Adrenal gland (tissue), 5 donors: ENCODE measurements around the gene SDF4.

Experiments
- CTCF ChIP-seq, 6 experiments: fragments of 450-650 bp in 4 of 6; fragments of 200-600 bp in 2 of 6; sonication (generic) in 1 of 6; IDR thresholded peaks; 1 replicate in 5 of 6; 2 replicates in 1 of 6; pipeline versions ENCODE4 v1.5.1 to v1.8.0; 2016 to 2021; ENCODE audit warnings: antibody characterized with exemption in 6 of 6, mild to moderate bottlenecking in 2 of 6, moderate library complexity in 1 of 6
- POLR2A ChIP-seq, 2 donors: fragments of 450-650 bp; IDR thresholded peaks; one replicate each; pipeline ENCODE4 v1.6.1; 2017; ENCODE audit warnings: antibody characterized with exemption in 2 of 2, mild to moderate bottlenecking in 2 of 2, moderate library complexity in 1 of 2
- donor health status: DM: no; HTN: no; CAD: no.

- TF ChIP-seq CTCF (IDR thresholded peaks at IDR 0.05) (no peak), POLR2A (IDR thresholded peaks at IDR 0.05) (no peak)
Observed at GRCh38 chr1:1260843-1261560, 29.2 kb upstream of the SDF4 start.
